Gastroesophageal sphincter (tissue), 3 donors: ENCODE results near the gene ACBD6.

Experiments
- CTCF ChIP-seq, 4 experiments: fragments of 200-600 bp in 2 of 4; fragments of 450-650 bp in 2 of 4; sonication (generic) in 1 of 4; IDR thresholded peaks; one replicate each; pipeline ENCODE4 v1.5.1; 2017 to 2019; ENCODE audit warnings: antibody characterized with exemption in 4 of 4, mild to moderate bottlenecking in 2 of 4, moderate library complexity in 2 of 4
- EP300 ChIP-seq: sonication (generic); formaldehyde crosslinking; IDR thresholded peaks from one replicate; pipeline ENCODE4 v1.6.1; 2017; ENCODE audit warnings: antibody characterized with exemption, mild to moderate bottlenecking
- POLR2A ChIP-seq, 2 donors: fragments of 450-650 bp; IDR thresholded peaks; one replicate each; pipeline ENCODE4 v1.6.1; 2017; ENCODE audit warnings: antibody characterized with exemption in 2 of 2, mild to moderate bottlenecking in 2 of 2, moderate library complexity in 1 of 2
- POLR2AphosphoS5 ChIP-seq: sonication (generic); formaldehyde crosslinking; IDR thresholded peaks from one replicate; pipeline ENCODE4 v1.6.1; 2017; ENCODE audit warnings: antibody characterized with exemption

- TF ChIP-seq CTCF (IDR thresholded peaks at IDR 0.05), result no peak
- no peak for TF ChIP-seq POLR2A (IDR thresholded peaks at IDR 0.05)
- TF ChIP-seq POLR2AphosphoS5, result no peak
- no peak for TF ChIP-seq EP300
These were observed 34.1 kb downstream of the ACBD6 start for GRCh38 chr1:180468311-180468710.
